CD8-positive, alpha-beta memory T cell (primary cell): ENCODE measurements around the gene PLOD1. TPM values are rescaled to one million over a fixed set of nuclear protein-coding genes. Genes with fewer than 3 reads are reported as not detected.

Experiments used
- CTCF ChIA-PET: fragments of 350-600 bp; sonication (Branson Sonifier 250); formaldehyde crosslinking; loops from one replicate; lab custom pipeline; 2021; ENCODE audit warnings: antibody characterized with exemption; lab: Charles Lee
- POLR2A ChIA-PET: fragments of 350-600 bp; sonication (Branson Sonifier 250); formaldehyde crosslinking; loops from one replicate; lab custom pipeline; 2021; ENCODE audit warnings: antibody characterized with exemption; lab: Charles Lee
- DNase-seq, 5 donors: peaks; one replicate each; pipeline versions ENCODE4 v3.0.0 to v3.0.0-alpha.2; 2020 to 2022; ENCODE audit warnings: mixed read lengths in 1 of 5
- H3K27ac ChIP-seq: one replicate; pipeline ENCODE4 v1.7.0; 2013; ENCODE audit warnings: low read depth, mild to moderate bottlenecking, low read length, moderate library complexity
- H3K27me3 ChIP-seq: 2 replicates; pipeline ENCODE4 v1.7.0; 2013; ENCODE audit warnings: low read length, mild to moderate bottlenecking; ENCODE audit not compliant: insufficient read depth, poor library complexity, severe bottlenecking
- H3K36me3 ChIP-seq: 2 replicates; pipeline ENCODE4 v1.7.0; 2013; ENCODE audit warnings: mild to moderate bottlenecking, low read length, moderate library complexity; ENCODE audit not compliant: insufficient read depth
- H3K4me1 ChIP-seq: 2 replicates; pipeline ENCODE4 v1.7.0; 2013; ENCODE audit warnings: mild to moderate bottlenecking, low read length, moderate library complexity; ENCODE audit not compliant: insufficient read depth
- H3K4me3 ChIP-seq: 2 replicates; pipeline ENCODE4 v1.7.0; 2013; ENCODE audit warnings: mild to moderate bottlenecking, low read length
- H3K9me3 ChIP-seq: 2 replicates; pipeline ENCODE4 v1.7.0; 2013; ENCODE audit warnings: mild to moderate bottlenecking, low read length
- H3K27ac Mint-ChIP-seq, 8 donors: one replicate each; pipeline ENCODE4 v1.8.0; 2020 to 2021; ENCODE audit warnings: mixed read lengths in 8 of 8, mild to moderate bottlenecking in 6 of 8, inconsistent platforms in 3 of 8, moderate library complexity in 3 of 8
- H3K27me3 Mint-ChIP-seq, 2 donors: one replicate each; pipeline ENCODE4 v1.8.0; 2020 to 2021; ENCODE audit warnings: mixed read lengths in 2 of 2, mild to moderate bottlenecking in 1 of 2, moderate library complexity in 1 of 2
- H3K36me3 Mint-ChIP-seq, 3 donors: one replicate each; pipeline ENCODE4 v1.8.0; 2020 to 2021; ENCODE audit warnings: mixed read lengths in 3 of 3, inconsistent platforms in 1 of 3, mild to moderate bottlenecking in 1 of 3
- H3K4me1 Mint-ChIP-seq, 3 donors: one replicate each; pipeline ENCODE4 v1.8.0; 2020 to 2021; ENCODE audit warnings: mixed read lengths in 3 of 3, inconsistent platforms in 1 of 3, mild to moderate bottlenecking in 1 of 3
- H3K4me3 Mint-ChIP-seq, 7 donors: one replicate each; pipeline ENCODE4 v1.8.0; 2020 to 2021; ENCODE audit warnings: mixed read lengths in 7 of 7, mild to moderate bottlenecking in 6 of 7, moderate library complexity in 4 of 7, inconsistent platforms in 2 of 7
- H3K9me3 Mint-ChIP-seq, 5 donors: one replicate each; pipeline ENCODE4 v1.8.0; 2020 to 2022; ENCODE audit warnings: mixed read lengths in 5 of 5, mild to moderate bottlenecking in 3 of 5, moderate library complexity in 2 of 5, inconsistent platforms in 1 of 5
- polyA plus RNA-seq: library from polyadenylated mRNA; unstranded; fragments of 300-500 nt; fragmentation: Illumina TruSeq; gene quantifications from one replicate; pipeline ENCODE4 v1.2.3, GENCODE V29; 2021
- total RNA-seq, 2 experiments: library from RNA; stranded (reverse); gene quantifications; one replicate each; pipeline ENCODE4 v1.2.3, GENCODE V29; 2021

PLOD1 gene
- total and polyA plus RNA-seq, 3 experiments from 2014 or later: 9.4 to 31.0 (median 25.8) TPM

DNA sequence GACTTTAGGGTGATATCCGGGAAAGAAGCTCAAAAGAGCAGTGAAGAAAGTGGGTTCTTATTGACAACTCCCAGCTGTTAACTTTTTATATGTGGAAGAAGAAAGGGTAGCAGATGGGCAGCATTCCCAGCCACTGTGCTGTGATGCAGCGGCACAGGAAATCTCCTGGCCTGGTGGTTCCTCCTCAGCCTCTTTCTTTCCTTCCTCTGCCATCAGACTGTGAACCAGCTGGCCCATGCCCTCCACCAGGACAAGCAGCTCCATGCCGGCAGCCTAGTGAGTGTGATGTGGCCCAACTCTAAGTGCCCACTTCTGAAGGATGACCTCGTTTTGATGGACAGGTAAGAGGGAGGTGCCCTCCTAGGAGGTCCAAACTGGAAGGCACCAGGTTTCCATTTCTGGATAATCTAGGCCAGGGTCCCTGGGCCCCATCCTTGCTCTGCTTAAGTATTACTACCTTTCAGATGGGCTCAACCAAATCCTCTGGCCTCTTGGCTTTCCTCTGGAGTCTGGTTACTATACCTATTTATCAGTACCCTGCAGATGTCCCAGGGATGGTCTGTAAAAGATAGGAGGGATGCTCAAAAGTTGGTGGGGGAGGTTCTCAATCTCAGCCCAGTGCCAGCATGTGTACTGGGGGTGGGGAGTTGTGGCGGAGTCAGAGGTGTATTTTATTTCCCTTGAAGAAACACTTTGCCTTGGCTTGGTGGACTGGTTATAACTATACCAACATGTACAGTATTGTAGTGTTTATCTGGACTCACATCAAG, 62.7 kb downstream of the PLOD1 start:
- Mint-ChIP-seq H3K36me3 (peaks cover 4 to 81% (median 26%) of the 10 kb centered on the region in 3 donors), H3K4me3 (no peak overlapping the region), H3K27ac (peak overlapping the region in 2 of 8 donors; percentile 46 to 54), H3K4me1 (no peaks in the 10 kb centered on the region), H3K27me3 (no peaks in the 10 kb centered on the region), H3K9me3 (no peaks in the 10 kb centered on the region)
- Histone ChIP-seq H3K27ac (no peak overlapping the region), H3K4me3 (no peak overlapping the region), H3K4me1 (no peaks in the 10 kb centered on the region), H3K9me3 (no peaks in the 10 kb centered on the region), H3K27me3 (no peaks in the 10 kb centered on the region), H3K36me3 (peaks cover 44% of the 10 kb centered on the region)
- ChIA-PET CTCF (interaction anchor here (1.1 kb wide), 1 partner anchor 27 kb away, joined by 4 read pairs; no protein-coding TSS in a partner anchor), POLR2A (interaction anchor here (0.6 kb wide), 1 partner anchor 21 kb away, joined by 5 read pairs; no protein-coding TSS in a partner anchor)
- DNase-seq: no peak

DNA sequence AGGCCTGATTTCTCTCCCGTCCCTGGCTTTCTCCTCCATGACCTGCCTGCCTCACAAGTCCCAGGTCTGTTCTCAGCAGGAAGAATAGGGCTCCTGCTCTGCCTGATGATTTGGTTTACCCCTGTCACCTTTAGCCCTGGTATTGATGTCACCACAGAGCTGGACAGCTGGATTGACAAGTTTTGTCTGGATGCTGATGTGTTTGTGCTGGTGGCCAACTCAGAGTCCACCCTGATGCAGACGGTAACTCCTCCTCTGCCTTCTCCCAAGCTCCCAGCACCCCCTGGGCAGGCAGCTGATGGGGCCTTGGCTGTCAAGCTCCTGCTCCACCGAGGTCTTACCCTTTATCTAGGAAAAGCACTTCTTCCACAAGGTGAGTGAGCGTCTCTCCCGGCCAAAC, 64.1 kb downstream of the PLOD1 start:
- no peaks in the 10 kb centered on the region for H3K4me1 Mint-ChIP-seq
- Histone ChIP-seq H3K27ac (no peak overlapping the region), H3K9me3 (no peaks in the 10 kb centered on the region), H3K36me3 (peaks cover 50% of the 10 kb centered on the region), H3K4me3 (no peak overlapping the region), H3K27me3 (no peaks in the 10 kb centered on the region), H3K4me1 (no peaks in the 10 kb centered on the region)
- no peaks in the 10 kb centered on the region for H3K27me3 Mint-ChIP-seq
- peak overlapping the region in 1 of 7 donors; percentile 44 for H3K4me3 Mint-ChIP-seq
- H3K9me3 Mint-ChIP-seq: no peaks in the 10 kb centered on the region
- no peak for DNase-seq
- H3K36me3 Mint-ChIP-seq: peaks cover 4 to 87% (median 33%) of the 10 kb centered on the region in 3 donors
- peak overlapping the region in 1 of 8 donors; percentile 47 for H3K27ac Mint-ChIP-seq
- POLR2A ChIA-PET: no interaction called here
- CTCF ChIA-PET: no interaction called here

DNA sequence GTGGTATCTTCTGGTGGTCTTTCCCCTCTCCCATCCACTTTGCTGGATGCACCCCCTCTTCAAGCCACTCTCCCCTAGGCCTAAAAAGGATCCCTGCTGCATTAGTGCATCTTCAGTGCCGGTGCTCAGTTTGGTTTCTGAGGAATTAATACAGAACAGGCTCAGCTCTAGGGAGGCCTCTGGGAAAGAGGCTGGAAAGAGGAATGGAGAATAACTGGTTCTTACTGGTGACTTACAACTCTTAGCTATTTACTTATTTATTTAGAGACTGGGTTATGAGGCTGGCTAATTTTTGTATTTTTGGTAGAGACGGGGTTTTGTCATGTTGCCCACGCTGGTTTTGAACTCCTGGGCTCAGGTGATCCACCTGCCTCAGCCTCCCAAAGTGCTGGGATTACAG, 64.7 kb downstream of the PLOD1 start:
- Histone ChIP-seq H3K4me3 (no peak overlapping the region), H3K9me3 (no peaks in the 10 kb centered on the region), H3K27me3 (no peaks in the 10 kb centered on the region), H3K36me3 (peaks cover 51% of the 10 kb centered on the region), H3K4me1 (no peaks in the 10 kb centered on the region), H3K27ac (no peak overlapping the region)
- DNase-seq: no peak
- CTCF ChIA-PET: no interaction called here
- Mint-ChIP-seq H3K27me3 (no peaks in the 10 kb centered on the region), H3K27ac (no peak overlapping the region), H3K4me1 (no peaks in the 10 kb centered on the region), H3K9me3 (no peaks in the 10 kb centered on the region), H3K4me3 (no peak overlapping the region), H3K36me3 (peaks cover 4 to 88% (median 35%) of the 10 kb centered on the region in 3 donors)
- POLR2A ChIA-PET: no interaction called here

DNA sequence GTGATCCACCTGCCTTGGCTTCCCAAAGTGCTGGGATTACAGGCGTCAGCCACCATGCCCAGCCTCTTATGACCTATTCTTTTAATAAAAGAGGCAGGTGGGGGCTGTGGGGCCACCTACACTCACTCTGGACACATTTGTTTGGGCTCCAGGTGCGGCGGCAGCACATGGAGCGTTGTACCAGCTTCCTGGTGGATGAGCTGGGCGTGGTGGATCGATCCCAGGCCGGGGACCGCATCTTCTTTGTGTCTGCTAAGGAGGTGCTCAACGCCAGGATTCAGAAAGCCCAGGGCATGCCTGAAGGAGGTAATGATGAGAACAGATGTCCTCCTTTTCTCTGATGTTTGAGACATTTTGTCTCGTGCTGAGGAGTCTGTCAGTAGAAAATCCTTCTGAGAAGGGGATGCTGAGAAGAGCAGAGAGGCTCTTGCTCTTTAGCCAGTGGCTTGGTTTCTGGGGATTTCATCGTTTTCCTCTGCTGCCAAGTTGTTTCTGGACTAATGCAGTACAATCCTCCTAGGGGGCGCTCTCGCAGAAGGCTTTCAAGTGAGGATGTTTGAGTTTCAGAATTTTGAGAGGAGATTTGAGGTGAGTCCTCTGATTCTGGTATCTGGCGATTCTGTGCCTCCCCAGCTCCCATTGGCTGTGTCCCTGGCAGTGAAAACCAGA, 66.9 kb downstream of the PLOD1 start:
- CTCF ChIA-PET: interaction anchor here (1.1 to 1.2 kb wide), 2 partner anchors 10 to 21 kb away, joined by 3 read pairs; partner anchors contain the start of gene MFN2
- H3K9me3 ChIP-seq: no peaks in the 10 kb centered on the region
- Mint-ChIP-seq H3K4me3 (no peak overlapping the region), H3K27me3 (no peaks in the 10 kb centered on the region), H3K27ac (no peak overlapping the region), H3K9me3 (no peaks in the 10 kb centered on the region), H3K36me3 (peaks cover 6 to 90% (median 30%) of the 10 kb centered on the region in 3 donors), H3K4me1 (no peaks in the 10 kb centered on the region)
- peaks cover 46% of the 10 kb centered on the region for H3K36me3 ChIP-seq
- H3K4me3 ChIP-seq: no peak overlapping the region
- POLR2A ChIA-PET: no interaction called here
- peak in 1 of 5 donors; percentile 9 for DNase-seq
- no peaks in the 10 kb centered on the region for H3K27me3 ChIP-seq
- H3K4me1 ChIP-seq: no peaks in the 10 kb centered on the region
- no peak overlapping the region for H3K27ac ChIP-seq

DNA sequence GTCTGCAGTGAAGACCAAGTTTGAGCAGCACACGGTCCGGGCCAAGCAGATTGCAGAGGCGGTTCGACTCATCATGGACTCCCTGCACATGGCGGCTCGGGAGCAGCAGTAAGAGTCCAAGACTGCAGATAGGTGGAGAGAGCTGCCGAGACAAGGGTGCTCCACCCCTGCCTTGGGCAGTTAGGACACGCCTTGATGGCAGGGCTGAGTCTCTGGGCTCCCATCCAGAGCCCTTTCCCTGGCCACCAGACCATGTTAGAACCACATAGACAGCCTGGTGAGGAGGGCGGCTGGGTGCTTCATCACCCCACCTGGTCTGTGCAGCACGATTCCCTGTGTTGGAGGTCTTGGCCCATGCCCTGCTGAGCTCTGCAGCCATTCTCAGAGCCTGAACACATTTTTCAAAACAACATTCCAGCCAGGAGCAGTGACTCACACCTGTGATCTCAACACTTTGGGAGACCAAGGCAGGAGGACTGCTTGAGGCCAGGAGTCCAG, 67.5 kb downstream of the PLOD1 start:
- H3K9me3 Mint-ChIP-seq: no peaks in the 10 kb centered on the region
- no peak for DNase-seq
- Histone ChIP-seq H3K27me3 (no peaks in the 10 kb centered on the region), H3K27ac (no peak overlapping the region), H3K9me3 (no peaks in the 10 kb centered on the region), H3K36me3 (peaks cover 51% of the 10 kb centered on the region), H3K4me1 (no peaks in the 10 kb centered on the region), H3K4me3 (no peak overlapping the region)
- H3K27ac Mint-ChIP-seq: peak overlapping the region in 1 of 8 donors; percentile 13
- no peaks in the 10 kb centered on the region for H3K27me3 Mint-ChIP-seq
- H3K4me3 Mint-ChIP-seq: no peak overlapping the region
- H3K4me1 Mint-ChIP-seq: no peaks in the 10 kb centered on the region
- POLR2A ChIA-PET: no interaction called here
- CTCF ChIA-PET: interaction anchor here (0.8 to 1.1 kb wide), 2 partner anchors 9 to 10 kb away, joined by 3 read pairs; no protein-coding TSS in a partner anchor
- peaks cover 6 to 90% (median 28%) of the 10 kb centered on the region in 3 donors for H3K36me3 Mint-ChIP-seq

DNA sequence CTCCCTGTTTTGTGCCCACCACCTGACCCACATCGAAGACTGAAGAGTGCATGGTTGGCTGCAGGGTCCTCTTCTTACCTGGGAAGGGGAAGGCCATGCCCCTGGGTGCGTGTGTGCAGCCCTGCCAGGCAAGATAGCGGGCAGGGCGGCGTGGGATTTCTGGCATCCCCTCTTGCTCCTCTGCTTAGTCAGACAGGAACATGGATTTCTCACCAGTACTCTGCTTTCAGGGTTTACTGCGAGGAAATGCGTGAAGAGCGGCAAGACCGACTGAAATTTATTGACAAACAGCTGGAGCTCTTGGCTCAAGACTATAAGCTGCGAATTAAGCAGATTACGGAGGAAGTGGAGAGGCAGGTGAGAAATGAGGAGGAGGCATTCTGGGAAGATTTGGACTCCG, 69.2 kb downstream of the PLOD1 start:
- POLR2A ChIA-PET: no interaction called here
- Mint-ChIP-seq H3K4me3 (no peak overlapping the region), H3K4me1 (no peaks in the 10 kb centered on the region), H3K27me3 (no peaks in the 10 kb centered on the region), H3K9me3 (no peaks in the 10 kb centered on the region), H3K36me3 (peaks cover 11 to 89% (median 28%) of the 10 kb centered on the region in 3 donors), H3K27ac (no peak overlapping the region)
- Histone ChIP-seq H3K4me1 (no peaks in the 10 kb centered on the region), H3K4me3 (no peak overlapping the region), H3K27ac (no peak overlapping the region), H3K36me3 (peaks cover 48% of the 10 kb centered on the region), H3K27me3 (no peaks in the 10 kb centered on the region), H3K9me3 (no peaks in the 10 kb centered on the region)
- CTCF ChIA-PET: interaction anchor here (0.7 kb wide), 1 partner anchor 20 kb away, joined by 3 read pairs; no protein-coding TSS in a partner anchor
- no peak for DNase-seq

DNA sequence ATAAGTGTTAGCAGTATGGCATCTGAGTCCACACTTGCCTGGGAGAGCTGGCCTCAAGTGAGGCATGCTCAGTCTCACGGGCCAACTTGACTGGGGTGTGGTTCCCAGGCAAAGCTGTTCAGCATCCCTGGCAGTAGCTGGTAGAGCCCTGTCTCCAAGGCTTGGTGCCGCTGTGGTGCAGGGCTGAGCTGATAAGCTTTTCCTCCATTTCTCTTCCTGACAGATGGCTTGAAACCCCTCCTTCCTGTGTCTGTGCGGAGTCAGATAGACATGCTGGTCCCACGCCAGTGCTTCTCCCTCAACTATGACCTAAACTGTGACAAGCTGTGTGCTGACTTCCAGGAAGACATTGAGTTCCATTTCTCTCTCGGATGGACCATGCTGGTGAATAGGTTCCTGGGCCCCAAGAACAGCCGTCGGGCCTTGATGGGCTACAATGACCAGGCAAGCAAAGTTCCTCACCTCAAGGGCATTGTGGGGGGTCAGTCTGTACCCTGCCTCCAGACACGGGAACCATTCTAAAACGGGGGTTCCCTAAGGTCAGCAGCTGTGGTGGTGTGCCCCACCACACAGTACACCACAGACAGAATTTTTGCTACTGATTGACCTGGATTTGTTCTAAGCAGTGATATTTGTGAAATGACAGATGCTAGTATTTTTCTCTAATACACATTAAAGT, 71.1 kb downstream of the PLOD1 start:
- Histone ChIP-seq H3K27me3 (no peaks in the 10 kb centered on the region), H3K36me3 (peaks cover 58% of the 10 kb centered on the region), H3K27ac (no peak overlapping the region), H3K4me3 (no peak overlapping the region), H3K4me1 (no peaks in the 10 kb centered on the region), H3K9me3 (no peaks in the 10 kb centered on the region)
- Mint-ChIP-seq H3K9me3 (no peaks in the 10 kb centered on the region), H3K27me3 (no peaks in the 10 kb centered on the region), H3K4me3 (no peak overlapping the region), H3K27ac (peak overlapping the region in 1 of 8 donors; percentile 45), H3K4me1 (no peaks in the 10 kb centered on the region), H3K36me3 (peaks cover 11 to 91% (median 21%) of the 10 kb centered on the region in 3 donors)
- DNase-seq: no peak
- POLR2A ChIA-PET: no interaction called here
- CTCF ChIA-PET: no interaction called here
